T follicular helper cell (primary cell): Measurements from ENCODE around the gene CACNG5.
"Not testable (repeated sequence)": the region's sequence is repeated elsewhere in the genome, so short reads cannot be mapped to it uniquely, and the experiment has no call there.

Experiments used
- DNase-seq: peaks from one replicate; pipeline ENCODE4 v3.0.0-alpha.2; 2020; ENCODE audit warnings: low read depth

Gene CACNG5

DNA sequence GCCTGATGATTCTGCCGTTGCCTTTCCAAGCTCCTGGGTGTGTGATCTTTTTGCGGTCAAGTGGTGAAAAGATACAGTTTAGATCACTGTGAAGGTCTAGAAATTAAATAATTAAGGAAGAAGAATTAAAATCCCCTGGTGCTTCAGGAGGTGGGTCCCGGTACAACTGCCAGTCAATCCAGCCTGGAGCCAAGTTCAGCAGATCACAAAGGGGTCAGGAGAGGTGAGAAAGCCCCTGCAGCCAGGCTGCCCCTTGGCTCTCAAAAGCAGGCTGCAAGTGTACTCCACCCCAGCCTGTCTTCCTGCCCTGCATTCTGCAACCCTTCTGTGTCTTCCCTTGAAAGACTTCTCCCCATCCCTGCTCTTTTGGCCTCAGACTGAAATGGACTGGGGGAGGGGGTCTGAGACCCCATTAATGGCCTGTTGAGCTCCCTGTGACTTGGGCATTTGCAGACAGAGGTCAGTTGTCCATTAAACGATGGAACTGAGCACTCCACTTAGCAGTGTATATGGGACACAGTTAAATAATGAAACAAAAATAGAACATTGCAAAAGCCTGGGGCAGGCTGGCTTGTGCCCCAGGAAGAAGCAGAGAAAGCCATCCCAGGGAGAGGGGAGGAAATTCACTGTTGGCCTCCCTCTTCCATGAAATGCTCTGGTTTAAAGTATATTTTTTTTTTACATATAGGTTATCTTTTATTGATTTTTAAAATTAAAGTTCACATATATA lies 15.1 kb downstream of the CACNG5 start:
- DNase-seq: no peak

DNA sequence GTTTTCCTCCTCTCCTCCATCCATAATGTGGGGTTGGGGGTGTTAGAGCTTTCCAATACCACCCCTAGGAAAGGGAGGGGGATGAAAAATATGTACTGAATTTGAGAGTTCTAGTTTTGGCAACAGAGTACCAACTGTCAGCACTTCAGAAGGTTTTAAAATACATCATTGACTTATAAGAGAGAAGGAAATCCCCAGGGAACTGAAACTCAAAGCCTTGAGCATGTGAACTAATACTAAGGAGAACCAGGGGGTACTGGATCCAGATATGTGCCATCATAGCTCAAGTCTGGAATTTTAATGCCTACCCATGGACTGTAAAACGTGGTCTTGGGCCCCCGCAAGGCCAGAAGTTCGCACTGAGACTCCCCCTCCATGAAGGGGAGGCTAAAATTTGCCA lies 15.8 kb downstream of the CACNG5 start:
- no peak for DNase-seq

DNA sequence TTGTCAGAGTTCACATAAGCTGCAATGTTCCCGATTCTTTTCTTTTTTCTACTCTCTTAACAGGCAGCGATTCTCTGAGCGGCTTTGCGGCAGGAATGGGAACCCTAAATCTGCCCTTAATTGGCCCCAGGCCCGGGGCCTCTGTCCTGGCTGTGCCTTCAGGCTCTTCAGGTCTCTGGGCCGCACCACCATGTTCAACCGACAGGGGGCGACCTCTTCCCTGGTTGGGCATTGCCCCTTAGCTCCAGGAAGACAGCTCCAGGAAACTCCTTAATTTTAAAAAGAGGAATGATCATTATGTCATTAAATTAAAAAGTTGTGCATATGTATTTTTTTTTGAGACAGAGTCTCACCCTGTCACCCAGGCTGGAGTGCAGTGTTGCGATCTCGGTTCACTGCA lies 20.3 kb downstream of the CACNG5 start:
- peak; percentile 5 for DNase-seq

DNA sequence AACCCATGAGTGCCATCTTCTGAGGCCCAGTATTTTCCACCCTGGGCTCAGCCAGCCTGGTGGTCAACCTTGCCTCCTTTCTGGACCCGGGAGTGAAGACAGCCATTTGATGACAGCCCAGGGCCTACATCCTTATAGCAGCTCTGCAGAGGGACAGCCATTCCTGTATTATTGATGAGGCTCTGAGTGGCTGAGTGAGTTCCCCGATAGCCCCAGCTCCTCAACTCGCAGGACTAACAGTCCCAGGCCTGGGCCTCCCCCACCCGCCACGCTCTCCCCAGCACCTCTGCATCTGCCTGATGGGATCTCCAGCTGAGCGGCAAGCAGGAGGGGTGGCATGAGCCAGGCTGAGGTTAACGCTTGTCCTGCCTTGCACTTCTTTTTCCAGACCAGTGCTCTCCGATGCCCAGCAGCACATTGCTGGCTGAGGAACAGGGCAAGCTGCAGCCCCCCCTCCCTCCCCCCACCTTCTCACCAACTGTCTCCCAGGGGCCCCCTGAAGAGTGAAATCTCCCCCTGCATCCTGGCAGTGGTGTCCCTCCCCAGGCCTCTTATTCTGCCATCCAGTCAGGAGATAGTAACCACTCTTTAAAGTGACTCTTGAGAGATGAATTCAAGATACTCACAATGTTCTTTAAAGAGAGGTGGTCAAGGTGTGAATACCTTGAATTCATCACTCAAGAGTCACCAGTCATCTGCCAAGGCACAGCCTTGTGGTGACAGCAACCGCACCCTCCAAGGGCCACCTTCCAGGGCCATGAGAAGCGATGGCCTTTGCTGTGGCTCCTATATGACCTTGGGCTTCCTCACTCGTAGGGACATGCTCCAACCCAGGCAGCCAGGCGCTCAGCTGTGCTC lies 23.5 kb downstream of the CACNG5 start:
- DNase-seq: no peak

DNA sequence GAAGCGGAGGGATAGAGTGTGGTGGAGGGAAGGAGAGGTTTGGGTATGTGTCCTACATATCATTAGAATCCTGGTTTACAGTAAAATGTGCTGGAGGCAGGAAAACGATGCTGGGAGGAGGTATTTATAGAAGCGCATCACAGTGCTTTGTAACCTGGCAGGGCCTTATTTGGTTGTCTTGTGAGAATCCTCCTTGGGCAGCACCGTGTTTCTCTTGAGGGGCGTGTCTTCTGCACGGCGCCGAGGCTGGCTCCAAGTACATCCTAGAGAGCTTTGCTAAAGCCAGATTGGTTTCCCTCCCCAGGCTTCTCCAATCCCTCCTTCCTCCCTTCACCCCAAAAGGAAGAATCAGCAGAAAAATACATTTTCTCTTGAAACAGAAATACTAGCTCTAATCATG lies 24.4 kb downstream of the CACNG5 start:
- DNase-seq: no peak

DNA sequence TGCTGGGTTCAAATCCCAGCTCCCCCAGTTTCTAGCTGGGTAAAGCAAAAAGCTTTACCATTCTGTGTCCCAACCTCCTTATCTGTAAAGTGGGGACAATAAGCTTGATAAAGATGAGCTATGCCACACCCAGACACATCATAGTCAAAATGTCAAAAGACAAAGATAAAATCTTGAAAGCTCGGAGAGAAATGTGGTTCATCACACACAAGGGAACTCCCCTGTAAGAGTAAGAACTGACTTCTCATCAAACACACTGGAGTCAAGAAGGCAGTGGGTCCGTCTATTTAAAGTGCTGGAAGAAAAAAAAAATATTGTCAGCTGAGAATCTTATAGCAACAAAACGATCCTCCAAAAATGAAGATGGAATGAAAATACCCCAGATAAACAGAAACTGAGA lies 25.3 kb downstream of the CACNG5 start:
- DNase-seq: no peak

DNA sequence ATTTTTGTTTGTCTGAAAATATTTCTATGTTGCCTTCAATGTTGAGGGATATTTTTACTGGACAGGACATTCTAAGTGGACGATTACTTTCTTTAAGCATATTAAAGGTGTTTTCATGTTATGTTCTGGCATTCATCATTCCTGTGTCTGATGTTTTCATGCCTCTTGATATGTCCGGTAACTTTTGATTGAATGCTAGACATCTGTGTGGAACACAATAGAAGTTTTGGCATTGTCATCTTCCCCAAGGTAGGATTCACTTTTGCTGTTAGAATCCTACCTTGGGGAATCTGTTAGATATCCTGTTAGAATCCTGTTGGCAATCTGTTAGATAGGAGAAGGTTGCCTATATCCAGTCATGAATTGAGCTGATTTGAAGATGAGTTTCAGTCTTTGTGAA lies 28.9 kb downstream of the CACNG5 start:
- no peak for DNase-seq

DNA sequence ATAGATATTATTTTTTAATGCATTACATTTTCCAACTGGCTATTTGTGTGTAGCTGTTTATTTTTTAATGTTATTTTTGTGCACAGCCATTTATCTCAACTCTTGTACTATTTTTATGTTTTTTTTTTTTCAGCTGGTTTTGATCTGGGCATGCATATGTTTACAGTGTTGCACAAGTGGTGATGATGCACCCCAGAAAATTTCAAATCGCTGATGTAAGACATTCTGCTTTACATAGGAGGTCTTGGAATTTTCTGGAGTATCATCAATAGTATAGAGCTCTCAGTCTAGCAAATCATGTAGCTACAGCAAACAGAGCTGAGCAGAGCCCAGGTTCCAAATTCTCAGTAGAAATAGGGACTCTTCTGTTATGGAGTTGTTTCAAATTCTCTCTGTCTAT lies 30.2 kb downstream of the CACNG5 start:
- no peak for DNase-seq

DNA sequence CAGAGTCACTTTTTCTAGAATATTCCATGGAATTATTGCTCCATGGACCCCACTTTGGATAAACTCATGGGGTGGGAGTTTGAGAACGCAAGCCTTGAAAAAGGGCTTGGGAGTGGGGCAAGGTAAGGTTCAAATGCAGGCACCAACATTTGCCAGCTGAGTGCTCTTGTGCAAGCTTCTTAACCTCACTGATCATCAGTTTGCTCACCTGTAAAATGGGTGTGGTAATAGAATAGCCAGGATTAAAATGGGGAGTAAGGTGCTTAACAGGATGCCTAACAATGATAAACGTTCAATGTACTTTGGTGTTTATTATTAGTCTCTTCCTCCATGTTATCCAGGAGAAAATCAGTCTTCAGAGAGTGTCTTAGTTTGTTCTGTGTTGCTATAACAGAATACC lies 39.0 kb downstream of the CACNG5 start:
- DNase-seq: no peak

DNA sequence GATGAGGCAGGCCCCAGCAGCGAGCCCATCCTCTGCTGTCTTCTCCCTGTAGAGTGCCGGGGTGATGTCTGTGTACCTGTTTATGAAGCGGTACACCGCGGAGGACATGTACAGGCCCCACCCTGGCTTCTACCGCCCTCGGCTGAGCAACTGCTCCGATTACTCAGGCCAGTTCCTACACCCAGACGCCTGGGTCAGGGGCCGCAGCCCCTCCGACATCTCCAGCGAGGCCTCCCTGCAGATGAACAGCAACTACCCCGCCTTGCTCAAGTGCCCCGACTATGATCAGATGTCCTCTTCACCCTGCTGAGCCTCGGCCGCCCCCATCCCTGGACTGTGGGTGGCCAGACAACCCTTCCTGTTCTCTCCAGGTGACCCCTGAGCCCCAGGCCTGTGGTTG lies 50.0 kb downstream of the CACNG5 start:
- DNase-seq: no peak

DNA sequence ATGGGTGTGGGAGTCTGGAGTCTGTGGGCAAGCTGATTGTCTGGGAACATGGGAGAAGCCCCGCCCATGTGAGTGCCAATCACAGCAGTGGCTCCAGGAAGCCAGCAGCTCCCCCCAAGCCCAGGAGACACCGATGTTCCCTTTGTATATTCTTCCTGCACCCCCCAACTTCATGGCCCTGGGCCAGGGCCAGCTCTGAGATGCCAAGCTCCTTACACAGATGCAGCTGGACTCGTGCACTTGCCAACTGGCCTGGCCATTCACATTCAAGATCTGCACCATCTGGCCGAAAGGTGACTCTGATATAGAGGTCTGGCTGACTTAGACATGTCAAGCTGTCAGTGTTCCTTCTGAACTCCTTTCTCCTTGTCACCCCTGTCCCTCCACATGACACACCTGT lies 50.5 kb downstream of the CACNG5 start:
- DNase-seq: no peak

DNA sequence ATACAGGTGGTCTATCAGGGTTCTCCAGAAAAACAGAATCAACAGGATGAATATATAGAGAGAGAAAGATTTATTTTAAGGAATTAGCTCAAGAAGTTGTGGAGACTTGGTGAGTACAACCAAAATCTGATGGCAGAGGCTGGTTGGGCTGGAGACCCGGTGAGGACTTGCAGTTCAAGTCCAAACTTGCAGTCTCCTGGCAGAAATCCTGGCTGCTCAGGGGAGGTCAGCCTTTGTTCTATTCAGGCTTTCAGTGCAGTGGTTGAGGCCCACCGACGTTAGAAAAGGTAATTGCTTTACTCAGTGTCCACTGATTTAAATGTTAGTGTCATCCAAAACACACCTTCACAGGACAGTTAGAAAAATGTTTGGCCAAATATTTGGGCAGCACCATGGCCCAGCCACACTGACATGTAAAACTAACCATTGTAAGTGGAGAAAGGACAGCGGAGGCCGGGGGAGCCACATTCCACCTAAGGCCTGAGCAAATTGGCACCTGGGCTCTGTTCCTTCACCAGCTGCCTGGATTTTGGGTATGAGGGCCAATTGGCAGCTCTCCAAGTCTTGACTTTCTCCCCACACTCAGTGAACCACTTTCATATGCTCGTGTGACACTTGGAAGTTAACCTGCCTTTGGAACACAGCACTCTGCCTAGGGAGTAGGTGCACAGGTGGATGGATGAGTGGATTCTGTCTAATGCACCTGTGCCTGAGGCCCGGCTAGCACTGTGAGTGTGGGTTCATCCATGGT lies 54.7 kb downstream of the CACNG5 start:
- DNase-seq: no peak

DNA sequence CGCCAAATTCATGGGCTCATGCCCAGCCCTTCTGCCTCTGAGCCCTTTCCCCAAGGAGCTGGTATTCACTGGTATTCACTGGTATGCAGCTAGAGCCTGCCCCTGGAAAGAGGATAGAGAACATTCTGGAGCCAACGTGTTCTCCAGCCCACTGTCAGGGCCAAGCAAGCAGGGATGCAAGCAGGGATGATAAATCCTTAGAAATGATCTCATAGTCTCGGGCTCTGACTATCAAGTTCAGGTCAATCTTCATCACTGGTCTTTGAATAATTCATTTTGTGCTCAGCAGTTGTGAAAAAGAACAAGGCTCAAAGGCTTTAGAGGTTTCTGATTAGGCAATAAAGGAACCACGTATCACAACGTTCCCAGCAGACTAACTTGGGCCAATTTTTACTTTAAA lies 57.3 kb downstream of the CACNG5 start:
- DNase-seq: no peak

DNA sequence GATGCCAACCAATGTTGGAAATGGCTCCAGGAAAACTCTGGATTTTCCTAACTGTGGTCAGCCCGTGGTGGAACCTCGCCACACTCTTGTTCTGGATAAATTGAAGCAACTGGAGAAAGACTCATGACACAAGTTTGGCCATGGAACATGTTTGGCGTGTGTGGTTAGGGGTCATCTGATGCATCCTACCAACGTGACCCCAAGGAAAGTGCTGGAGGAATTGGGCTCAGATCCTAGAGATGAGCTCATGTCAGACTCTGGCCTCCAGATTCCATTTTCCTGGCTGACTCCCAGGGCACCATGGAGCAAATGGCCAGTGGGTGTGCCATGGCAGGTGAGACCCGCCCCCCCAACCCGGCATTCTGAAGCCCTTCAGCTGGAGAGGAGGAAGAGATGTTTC lies 58.5 kb downstream of the CACNG5 start:
- no peak for DNase-seq

DNA sequence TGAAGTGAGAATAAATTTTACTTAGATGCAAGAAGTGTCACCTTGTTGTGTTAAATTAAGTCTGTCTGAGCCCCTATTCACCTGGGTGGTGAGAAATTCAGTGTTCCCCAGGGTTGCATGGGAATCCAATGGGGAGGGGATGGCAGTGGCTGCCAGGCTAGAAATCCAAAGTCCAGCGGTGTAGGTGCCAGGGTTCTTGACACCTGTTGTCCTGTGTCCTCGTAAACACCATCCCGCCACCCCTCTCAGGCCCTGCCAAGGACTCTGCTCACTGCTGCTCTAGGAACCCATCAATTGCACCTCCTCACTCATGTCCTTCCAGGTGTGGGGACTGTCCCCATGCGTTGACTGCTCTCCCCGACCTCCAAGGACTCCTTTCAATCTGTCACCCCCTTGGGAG lies 58.9 kb downstream of the CACNG5 start:
- no peak for DNase-seq

DNA sequence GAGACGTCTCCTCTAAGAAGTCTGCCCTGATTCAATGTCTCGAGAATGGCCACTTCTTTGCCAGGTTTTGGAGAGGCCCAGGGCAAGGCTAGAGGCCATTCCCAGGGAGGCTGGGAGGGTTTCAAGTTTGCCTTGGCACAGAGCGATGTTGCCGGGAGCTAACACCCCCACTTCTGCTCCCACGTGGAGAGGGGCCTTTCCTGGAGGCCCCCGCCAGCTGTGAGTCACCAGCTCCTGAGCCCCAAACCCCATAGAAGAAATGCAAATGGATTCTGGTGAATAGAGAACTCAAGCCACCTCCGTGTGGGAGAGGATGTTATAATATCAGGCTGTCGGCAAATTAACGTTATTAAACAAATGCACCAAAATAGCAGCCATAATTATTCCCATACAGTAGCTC lies 62.2 kb downstream of the CACNG5 start:
- no peak for DNase-seq

DNA sequence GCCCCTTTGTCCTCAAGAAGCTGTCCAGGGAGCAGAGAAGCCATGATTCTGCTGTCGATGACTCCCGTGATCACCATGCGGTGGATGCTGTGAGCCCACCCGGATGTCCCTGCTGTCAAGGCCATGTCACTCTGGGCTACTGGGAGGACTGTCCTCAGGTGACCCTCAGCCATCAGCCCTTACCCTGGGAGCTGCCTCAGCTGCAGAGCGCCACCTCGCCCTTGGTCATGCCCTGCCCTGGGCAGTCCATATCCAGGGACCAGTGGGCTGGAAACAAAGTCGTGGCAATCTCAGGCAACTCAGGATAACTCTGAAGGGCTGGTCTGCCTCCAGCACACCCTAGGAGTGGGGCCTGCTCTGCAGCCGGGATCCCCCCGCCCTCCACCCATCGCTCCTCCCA lies 63.6 kb downstream of the CACNG5 start:
- no peak for DNase-seq

DNA sequence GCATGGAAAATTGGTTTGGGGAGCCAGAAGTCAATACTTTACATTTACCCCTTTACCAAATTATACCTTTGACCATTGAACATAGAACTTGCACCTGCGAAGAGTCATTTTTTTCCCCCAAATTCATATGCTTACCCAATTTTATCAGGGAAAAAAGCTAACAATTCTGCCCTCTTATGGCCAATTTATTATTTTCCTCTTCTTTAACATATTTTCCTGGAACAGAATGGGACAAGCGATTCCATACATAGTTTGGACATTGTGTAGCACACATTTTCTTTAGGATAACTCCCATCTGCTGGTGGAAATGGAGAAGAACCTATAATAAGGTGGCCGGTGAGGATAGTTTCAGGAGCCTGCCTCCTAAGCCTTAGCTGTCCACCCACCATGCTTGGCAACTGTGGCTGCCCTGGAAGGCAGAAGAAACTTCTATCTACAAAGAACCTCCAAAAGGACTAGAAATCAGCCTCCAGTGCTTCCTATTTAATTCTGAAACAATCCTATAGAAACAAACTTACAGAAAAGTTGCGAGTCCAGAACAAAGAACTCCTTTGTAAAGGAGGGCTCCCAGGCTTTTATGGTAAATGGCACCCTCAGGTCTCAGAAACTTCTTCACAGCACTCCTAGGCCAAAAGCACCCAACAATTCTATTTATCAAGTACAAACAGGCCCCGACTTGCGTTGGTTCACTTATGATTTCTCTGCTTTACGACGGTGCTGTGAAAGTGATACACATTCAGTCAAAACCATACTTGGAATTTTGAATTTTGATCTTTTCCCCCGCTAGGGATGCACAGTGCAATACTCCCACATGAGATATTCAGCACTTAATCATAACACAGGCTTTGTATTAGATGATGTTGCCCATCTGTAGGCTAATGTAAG lies 65.5 kb downstream of the CACNG5 start:
- no peak for DNase-seq

DNA sequence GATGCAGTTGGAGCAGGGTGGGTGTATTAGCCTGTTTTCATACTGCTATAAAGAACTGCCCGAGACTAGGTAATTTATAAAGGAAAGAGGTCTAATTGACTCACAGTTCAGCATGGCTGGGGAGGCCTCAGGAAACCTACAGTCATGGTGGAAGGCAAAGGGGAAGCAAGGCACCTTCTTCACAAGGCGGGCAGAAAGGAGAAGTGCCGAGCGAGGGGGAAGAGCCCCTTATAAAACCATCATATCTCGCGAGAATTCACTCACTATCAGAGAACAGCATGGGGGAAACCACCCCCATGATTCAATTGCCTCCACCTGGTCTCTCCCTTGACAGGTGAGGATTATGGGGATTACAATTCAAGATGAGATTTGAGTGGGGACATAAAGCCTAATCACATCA lies 68.4 kb downstream of the CACNG5 start:
- DNase-seq: not testable (repeated sequence)

DNA sequence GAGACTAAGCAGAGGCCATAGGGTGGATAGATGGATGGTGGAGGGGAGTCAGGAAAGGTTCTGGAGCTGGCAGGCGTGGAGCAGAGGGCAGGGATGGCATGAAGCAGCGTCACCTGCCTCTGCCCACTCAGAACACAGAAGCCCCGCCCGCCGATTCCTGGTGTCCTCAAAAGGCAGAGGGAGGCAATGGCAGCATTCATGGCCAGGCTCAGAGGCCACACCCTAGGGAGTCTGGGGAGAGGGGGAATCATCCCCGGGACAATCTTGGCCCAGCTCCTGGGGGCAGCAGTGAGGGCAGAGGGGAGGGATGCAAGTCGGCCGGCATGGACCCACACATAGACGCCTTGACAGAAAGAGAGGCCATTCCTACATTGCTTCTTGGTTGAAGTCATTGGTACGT lies 68.9 kb downstream of the CACNG5 start:
- no peak for DNase-seq

DNA sequence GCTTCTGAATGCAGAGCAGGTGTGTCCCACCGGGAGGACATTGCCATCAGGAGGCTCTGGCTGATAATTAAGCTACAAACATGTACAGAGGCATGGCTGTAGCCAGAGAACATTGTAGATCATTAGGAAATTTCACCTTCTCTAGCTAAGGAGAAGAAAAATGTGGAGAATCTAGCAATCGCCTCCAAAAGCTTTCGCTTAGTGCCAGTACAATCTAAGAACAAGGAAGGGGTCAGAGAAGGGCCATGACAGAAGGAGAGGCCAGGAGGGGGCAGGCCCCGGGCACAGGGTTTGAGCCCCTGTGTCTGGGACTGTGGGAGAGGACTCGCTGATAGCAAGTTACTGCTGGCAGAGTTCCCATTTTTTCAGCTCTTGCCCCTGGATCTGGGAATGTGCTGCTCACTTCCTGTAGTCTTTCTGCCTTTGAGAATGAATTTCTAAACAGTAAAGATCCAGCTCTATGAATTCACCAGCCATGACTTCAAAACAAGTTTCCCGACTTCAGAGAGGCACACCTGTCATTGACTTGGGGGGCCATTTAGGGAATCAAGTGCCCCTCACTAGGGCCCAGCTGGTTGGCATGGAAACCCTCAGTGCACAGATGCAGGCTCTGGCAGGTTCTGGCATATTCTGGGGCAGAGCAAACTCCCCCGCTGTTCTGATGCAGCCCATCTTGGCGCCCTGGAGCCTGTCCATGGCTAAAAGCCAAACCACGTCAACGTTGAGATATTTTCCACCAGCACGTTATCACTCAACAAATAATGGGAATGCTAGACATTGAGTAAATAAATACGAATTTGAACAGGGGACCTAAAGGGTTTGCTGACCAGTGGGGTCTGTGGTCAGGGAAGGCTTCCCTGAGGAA lies 70.1 kb downstream of the CACNG5 start:
- no peak for DNase-seq
